Prostate gland (tissue), 2 donors: ENCODE results near the gene GFER.

Experiments used
- POLR2A ChIP-seq: fragments of 450-650 bp; IDR thresholded peaks from one replicate; pipeline ENCODE4 v1.6.1; 2016; ENCODE audit warnings: antibody characterized with exemption, mild to moderate bottlenecking
- POLR2AphosphoS5 ChIP-seq: sonication (generic); formaldehyde crosslinking; IDR thresholded peaks from one replicate; pipeline ENCODE4 v1.6.1; 2017; ENCODE audit warnings: antibody characterized with exemption
- TF ChIP-seq, protein P1 (sequence below), 4 experiments: fragments of 200-600 bp in 2 of 4; fragments of 450-650 bp in 2 of 4; sonication (generic) in 2 of 4; IDR thresholded peaks; 1 replicate in 3 of 4; 2 replicates in 1 of 4; pipeline ENCODE4 v1.5.1; 2016 to 2019; ENCODE audit warnings: antibody characterized with exemption in 4 of 4, mild to moderate bottlenecking in 2 of 4, moderate library complexity in 2 of 4

DNA sequence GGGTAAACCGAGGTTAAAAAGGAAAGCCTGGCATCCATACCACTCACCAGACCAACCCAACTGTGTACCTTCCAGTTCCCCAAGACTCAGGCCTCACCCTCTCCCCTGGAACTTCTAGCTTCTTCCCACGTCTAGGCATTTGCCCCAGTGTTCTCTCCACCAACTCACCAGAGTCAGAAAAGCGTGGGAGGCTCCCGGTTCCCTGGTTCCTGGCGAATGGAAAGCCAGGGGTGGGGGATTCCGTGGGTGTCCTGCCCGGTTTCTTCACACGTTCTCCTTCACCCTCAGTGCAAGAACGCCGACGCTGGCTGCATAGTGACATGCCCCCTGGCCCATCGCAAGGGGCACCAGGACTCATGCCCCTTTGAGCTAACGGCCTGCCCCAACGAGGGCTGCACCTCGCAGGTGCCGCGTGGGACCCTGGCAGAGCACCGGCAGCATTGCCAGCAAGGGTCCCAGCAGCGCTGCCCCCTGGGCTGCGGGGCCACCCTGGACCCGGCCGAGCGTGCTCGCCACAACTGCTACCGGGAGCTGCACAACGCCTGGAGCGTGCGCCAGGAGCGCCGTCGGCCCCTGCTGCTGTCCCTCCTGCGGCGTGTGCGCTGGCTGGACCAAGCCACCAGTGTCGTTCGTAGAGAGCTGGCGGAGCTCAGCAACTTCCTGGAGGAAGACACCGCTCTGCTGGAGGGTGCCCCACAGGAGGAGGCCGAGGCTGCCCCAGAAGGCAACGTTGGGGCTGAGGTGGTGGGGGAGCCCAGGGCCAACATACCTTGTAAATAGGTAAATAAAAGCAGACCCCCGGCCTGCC is 15.6 kb upstream of the GFER start:
- TF ChIP-seq POLR2A (no peak), POLR2AphosphoS5 (no peak)
- TF ChIP-seq, protein P1, sequence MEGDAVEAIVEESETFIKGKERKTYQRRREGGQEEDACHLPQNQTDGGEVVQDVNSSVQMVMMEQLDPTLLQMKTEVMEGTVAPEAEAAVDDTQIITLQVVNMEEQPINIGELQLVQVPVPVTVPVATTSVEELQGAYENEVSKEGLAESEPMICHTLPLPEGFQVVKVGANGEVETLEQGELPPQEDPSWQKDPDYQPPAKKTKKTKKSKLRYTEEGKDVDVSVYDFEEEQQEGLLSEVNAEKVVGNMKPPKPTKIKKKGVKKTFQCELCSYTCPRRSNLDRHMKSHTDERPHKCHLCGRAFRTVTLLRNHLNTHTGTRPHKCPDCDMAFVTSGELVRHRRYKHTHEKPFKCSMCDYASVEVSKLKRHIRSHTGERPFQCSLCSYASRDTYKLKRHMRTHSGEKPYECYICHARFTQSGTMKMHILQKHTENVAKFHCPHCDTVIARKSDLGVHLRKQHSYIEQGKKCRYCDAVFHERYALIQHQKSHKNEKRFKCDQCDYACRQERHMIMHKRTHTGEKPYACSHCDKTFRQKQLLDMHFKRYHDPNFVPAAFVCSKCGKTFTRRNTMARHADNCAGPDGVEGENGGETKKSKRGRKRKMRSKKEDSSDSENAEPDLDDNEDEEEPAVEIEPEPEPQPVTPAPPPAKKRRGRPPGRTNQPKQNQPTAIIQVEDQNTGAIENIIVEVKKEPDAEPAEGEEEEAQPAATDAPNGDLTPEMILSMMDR (IDR thresholded peaks at IDR 0.05): no peak
